ENCODE data around the gene IFNG-AS1. TPM values are rescaled to one million over a fixed set of nuclear protein-coding genes. Genes with fewer than 3 reads are reported as not detected.

Gene IFNG-AS1
- not detected for polyA plus RNA-seq (2013, experiment 1 of 2)
- polyA plus RNA-seq (2013, experiment 2 of 2): not detected

DNA sequence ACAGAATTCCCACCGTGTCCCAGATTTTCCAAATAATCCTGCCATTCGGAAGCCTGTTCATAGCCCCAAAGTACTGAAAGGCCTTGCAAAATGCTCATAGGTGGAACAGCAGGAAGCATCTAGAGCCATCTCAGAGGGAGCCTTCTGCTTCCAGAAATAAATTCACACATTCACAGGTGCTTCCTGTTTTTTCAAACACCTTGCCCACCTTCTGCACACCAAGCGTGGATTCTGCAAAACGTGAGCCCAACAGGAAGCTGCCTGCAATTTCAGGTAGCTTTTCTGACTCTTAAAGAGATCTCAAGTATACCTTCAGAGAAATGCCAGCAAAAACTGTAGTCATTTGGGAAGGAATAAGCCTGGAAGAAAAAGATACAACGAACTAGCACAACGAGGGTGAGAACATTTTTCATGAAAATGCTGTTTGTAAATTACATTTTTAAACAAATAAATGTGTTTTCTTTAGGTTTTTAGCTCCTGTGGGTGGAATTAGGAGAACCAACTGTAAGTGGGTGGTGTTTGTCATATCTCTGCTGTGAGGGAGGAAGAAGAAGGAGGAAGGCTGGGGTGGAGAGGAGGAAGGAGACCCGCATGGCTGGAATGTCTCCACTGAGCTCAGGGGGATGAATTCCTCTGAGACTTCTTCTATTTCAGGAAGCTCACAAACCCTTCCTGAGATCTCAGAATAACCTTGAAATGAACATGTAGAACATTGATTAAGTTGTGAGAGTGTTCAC is at the start of gene IFNG-AS1:
Gene IFNG-AS1, plus strand, starts transcription at position 264 of the 737 bp plus-strand sequence.
- no peak within 1 kb of the TSS for H3K27ac ChIP-seq (ENCODE audit: low read depth, low read length, severe bottlenecking)
- no peak within 1 kb of the TSS for H3K4me3 ChIP-seq (ENCODE audit: extremely low read depth, insufficient read depth, low read length, poor library complexity, severe bottlenecking)
- H3K36me3 ChIP-seq (ENCODE audit: control insufficient read depth, insufficient read depth, low read length): no peaks in the 10 kb centered on the region
- H3K9me3 ChIP-seq (ENCODE audit: control insufficient read depth, low read length): no peaks in the 10 kb centered on the region
- 75 to 87% methylated on average over 4 to 5 of the region's 7 CpGs for WGBS, 2 experiments (ENCODE audit: insufficient coverage in 2 of 2)
- peaks cover 3% of the 10 kb centered on the region for H3K4me1 ChIP-seq (ENCODE audit: control insufficient read depth, insufficient read depth, low read length, poor library complexity, severe bottlenecking)

DNA sequence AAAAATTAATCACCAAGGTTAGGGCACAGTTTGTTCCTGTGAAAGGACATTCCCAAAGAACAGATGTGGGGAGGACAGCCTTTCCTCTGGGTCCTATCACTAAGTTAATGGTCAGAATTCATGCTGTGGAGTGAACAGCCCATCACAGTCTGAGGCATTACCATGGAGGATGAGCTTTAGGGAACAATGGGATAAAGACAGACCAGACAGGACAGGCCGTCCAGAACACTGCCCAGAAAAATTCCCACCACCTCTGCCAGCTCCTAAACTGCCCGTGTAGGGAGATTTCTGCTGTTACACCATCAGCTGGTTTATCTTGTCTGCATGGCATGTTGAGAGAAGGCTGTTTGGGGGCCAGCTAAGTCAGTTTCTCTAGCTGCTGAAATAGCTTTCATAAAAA is 49.6 kb upstream of the IFNG-AS1 start:
- no peak overlapping the region for H3K27ac ChIP-seq (ENCODE audit: low read depth, low read length, severe bottlenecking)
- WGBS, 2 experiments (ENCODE audit: insufficient coverage in 2 of 2): 86 to 100% methylated on average over 1 to 2 of the region's 2 CpGs

DNA sequence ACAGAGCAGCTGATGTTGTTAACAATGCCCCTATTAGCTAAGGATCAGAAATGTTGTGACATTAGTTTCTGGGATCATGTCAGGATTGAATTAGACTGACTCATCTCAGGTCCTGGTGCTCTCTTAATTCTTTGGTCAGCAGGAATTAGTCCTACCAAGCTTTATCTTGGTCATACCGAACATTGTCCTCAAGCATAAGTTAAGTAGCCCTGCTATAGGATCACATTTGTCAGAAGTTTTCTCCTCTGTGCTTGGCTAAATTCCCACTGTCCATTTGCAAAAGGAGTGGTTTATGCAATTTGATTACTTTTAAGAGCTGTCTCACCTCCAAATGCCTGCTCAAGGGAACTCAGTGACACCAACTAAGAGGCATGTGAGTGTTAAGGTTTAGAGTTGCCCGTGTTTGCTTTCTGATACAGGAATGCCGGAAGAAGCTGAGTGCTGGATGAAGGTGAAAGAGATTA is 48.4 kb upstream of the IFNG-AS1 start:
- peaks cover 42% of the 10 kb centered on the region for H3K4me1 ChIP-seq (ENCODE audit: control insufficient read depth, insufficient read depth, low read length, poor library complexity, severe bottlenecking)
- WGBS, 2 experiments (ENCODE audit: insufficient coverage in 2 of 2): 39 to 67% methylated on average over 3 of the region's 3 CpGs
- no peak overlapping the region for H3K4me3 ChIP-seq (ENCODE audit: extremely low read depth, insufficient read depth, low read length, poor library complexity, severe bottlenecking)
- H3K9me3 ChIP-seq (ENCODE audit: control insufficient read depth, low read length): no peaks in the 10 kb centered on the region
- H3K36me3 ChIP-seq (ENCODE audit: control insufficient read depth, insufficient read depth, low read length): no peaks in the 10 kb centered on the region
- peak overlapping the region; percentile 82 for H3K27ac ChIP-seq (ENCODE audit: low read depth, low read length, severe bottlenecking)

More for the DNA sequence above, 49.6 kb upstream of the IFNG-AS1 start:
- Histone ChIP-seq H3K36me3 (ENCODE audit: control insufficient read depth, insufficient read depth, low read length) (no peaks in the 10 kb centered on the region), H3K9me3 (ENCODE audit: control insufficient read depth, low read length) (no peaks in the 10 kb centered on the region), H3K4me3 (ENCODE audit: extremely low read depth, insufficient read depth, low read length, poor library complexity, severe bottlenecking) (no peak overlapping the region), H3K4me1 (ENCODE audit: control insufficient read depth, insufficient read depth, low read length, poor library complexity, severe bottlenecking) (peaks cover 42% of the 10 kb centered on the region)

DNA sequence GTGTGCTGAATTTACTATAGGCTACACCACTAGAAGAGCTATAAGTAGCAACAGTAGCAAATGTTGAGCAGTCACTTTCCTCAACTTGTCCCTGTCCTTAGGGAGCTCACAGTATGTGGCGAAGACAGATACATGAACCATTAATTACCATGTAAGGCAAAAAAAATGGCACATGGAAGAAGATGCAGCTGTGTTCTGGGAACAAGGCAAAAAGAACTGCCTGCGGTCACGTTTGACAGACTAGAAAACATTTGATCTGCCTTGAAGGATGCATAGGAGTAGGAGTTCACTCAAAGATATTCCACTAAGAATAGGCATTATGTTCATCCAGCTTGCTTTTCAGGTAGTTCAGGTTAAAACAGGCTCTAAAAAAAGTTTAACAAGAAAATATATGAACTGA is 46.5 kb upstream of the IFNG-AS1 start:
- H3K4me1 ChIP-seq (ENCODE audit: control insufficient read depth, insufficient read depth, low read length, poor library complexity, severe bottlenecking): peaks cover 42% of the 10 kb centered on the region
- H3K9me3 ChIP-seq (ENCODE audit: control insufficient read depth, low read length): no peaks in the 10 kb centered on the region
- no peaks in the 10 kb centered on the region for H3K36me3 ChIP-seq (ENCODE audit: control insufficient read depth, insufficient read depth, low read length)
- H3K4me3 ChIP-seq (ENCODE audit: extremely low read depth, insufficient read depth, low read length, poor library complexity, severe bottlenecking): no peak overlapping the region
- WGBS, 2 experiments (ENCODE audit: insufficient coverage in 2 of 2): 71% methylated on average over 3 of the region's 3 CpGs; no CpG with 5 or more reads in 1 of the 2 experiments
- H3K27ac ChIP-seq (ENCODE audit: low read depth, low read length, severe bottlenecking): no peak overlapping the region

DNA sequence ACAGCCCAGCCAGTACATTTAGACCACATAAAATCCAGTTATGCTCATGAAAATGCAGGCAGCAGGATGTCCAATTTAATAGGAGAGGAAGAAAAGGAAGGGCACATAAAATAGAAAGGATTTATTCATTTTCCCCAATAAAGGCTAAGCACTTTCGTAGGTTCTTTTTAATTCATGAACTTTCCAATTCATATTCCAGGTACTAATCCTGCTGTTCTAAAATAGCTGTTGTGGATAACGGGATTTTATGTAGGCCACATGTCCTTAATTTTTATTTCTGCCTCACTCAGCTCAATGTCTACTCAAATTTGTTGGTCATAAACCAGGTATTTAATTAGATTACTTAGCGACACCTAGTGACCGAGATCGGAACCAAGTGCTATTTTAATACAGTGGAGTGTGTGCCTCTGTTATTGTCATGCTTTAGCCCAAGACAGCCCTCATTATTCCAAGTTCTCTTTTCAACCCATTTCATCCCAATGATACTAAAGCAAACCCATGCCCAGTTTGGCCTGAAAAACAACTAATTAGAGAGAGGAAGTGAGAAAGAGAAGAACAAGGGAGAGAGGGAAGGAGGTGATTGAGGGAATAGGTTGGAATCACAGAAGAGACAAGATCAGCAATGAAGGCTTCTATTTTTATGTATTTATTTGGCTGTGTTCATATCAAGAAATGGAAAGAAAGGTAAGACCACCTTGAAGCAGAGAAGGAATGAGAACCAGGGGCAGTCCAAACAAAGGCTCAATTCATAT is 45.9 kb upstream of the IFNG-AS1 start:
- Histone ChIP-seq H3K36me3 (ENCODE audit: control insufficient read depth, insufficient read depth, low read length) (no peaks in the 10 kb centered on the region), H3K9me3 (ENCODE audit: control insufficient read depth, low read length) (no peaks in the 10 kb centered on the region), H3K27ac (ENCODE audit: low read depth, low read length, severe bottlenecking) (no peak overlapping the region), H3K4me3 (ENCODE audit: extremely low read depth, insufficient read depth, low read length, poor library complexity, severe bottlenecking) (no peak overlapping the region), H3K4me1 (ENCODE audit: control insufficient read depth, insufficient read depth, low read length, poor library complexity, severe bottlenecking) (peaks cover 42% of the 10 kb centered on the region)
- WGBS, 2 experiments (ENCODE audit: insufficient coverage in 2 of 2): 0% methylated on average over 1 of the region's 5 CpGs; no CpG with 5 or more reads in 1 of the 2 experiments

DNA sequence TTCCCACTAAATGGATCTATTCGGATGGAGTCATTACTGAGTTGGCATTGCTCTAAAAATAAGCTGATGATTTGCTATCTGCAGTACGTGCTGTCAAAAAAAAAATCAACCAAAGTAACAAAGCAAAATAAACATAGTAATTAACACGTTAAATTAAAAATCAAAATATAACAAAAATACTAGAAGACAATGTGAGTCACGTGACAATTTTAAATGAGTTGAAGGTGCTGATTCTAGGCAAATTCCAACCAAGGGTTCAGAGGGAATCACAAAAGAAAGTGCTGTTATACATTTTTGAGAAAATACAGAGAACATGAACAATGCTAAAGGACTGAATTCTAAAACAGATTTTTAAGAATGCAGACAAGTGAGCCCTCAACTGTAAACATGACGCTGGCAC is 45.2 kb upstream of the IFNG-AS1 start:
- Histone ChIP-seq H3K36me3 (ENCODE audit: control insufficient read depth, insufficient read depth, low read length) (no peaks in the 10 kb centered on the region), H3K4me1 (ENCODE audit: control insufficient read depth, insufficient read depth, low read length, poor library complexity, severe bottlenecking) (peaks cover 42% of the 10 kb centered on the region), H3K9me3 (ENCODE audit: control insufficient read depth, low read length) (no peaks in the 10 kb centered on the region), H3K4me3 (ENCODE audit: extremely low read depth, insufficient read depth, low read length, poor library complexity, severe bottlenecking) (no peak overlapping the region), H3K27ac (ENCODE audit: low read depth, low read length, severe bottlenecking) (no peak overlapping the region)
- 100% methylated on average over 1 to 2 of the region's 5 CpGs for WGBS, 2 experiments (ENCODE audit: insufficient coverage in 2 of 2)

DNA sequence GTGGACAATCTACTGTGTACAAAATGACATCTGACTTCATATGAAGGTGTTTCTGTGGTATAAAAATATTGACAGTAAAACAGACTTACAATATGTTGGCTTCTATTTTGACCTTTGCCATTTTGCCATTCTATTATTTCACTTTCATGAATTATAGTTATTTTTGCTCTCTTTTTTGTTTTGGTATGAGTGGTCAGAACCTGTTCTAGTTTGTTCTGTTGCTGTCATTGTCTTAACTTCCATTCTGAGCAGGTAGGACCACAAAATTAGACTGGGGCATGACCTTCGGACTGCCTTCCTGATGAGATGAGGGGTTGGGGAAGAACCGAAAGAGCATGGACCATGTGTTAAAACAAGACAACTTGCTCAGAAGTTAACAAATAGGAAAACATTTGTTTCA is 36.5 kb upstream of the IFNG-AS1 start:
- H3K36me3 ChIP-seq (ENCODE audit: control insufficient read depth, insufficient read depth, low read length): no peaks in the 10 kb centered on the region
- H3K4me3 ChIP-seq (ENCODE audit: extremely low read depth, insufficient read depth, low read length, poor library complexity, severe bottlenecking): no peak overlapping the region
- no peaks in the 10 kb centered on the region for H3K4me1 ChIP-seq (ENCODE audit: control insufficient read depth, insufficient read depth, low read length, poor library complexity, severe bottlenecking)
- no peak overlapping the region for H3K27ac ChIP-seq (ENCODE audit: low read depth, low read length, severe bottlenecking)
- WGBS, 2 experiments (ENCODE audit: insufficient coverage in 2 of 2): 94% methylated on average over 2 of the region's 2 CpGs; no CpG with 5 or more reads in 1 of the 2 experiments
- H3K9me3 ChIP-seq (ENCODE audit: control insufficient read depth, low read length): no peaks in the 10 kb centered on the region

DNA sequence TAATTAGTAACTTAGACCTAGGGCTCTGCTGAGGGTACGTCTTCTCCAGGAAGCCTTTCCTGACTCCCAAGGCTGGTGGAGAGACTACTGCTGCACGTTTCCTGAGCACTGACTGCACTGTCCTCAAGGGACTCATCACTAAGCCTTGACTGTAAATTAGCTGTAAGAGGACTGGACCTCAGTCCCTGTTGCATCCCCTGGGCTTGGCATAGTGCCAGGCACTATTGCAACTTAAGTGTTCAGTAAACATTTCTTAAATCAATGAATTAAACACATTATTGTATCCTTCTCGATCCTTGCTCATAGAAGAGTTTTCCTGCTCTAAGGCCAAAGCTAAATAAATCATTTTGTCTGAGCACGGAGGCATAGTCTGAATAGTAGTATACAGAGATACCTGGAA is 31.9 kb upstream of the IFNG-AS1 start:
- H3K9me3 ChIP-seq (ENCODE audit: control insufficient read depth, low read length): no peaks in the 10 kb centered on the region
- 95 to 100% methylated on average over 1 to 3 of the region's 4 CpGs for WGBS, 2 experiments (ENCODE audit: insufficient coverage in 2 of 2)
- no peak overlapping the region for H3K4me3 ChIP-seq (ENCODE audit: extremely low read depth, insufficient read depth, low read length, poor library complexity, severe bottlenecking)
- no peaks in the 10 kb centered on the region for H3K36me3 ChIP-seq (ENCODE audit: control insufficient read depth, insufficient read depth, low read length)
- H3K4me1 ChIP-seq (ENCODE audit: control insufficient read depth, insufficient read depth, low read length, poor library complexity, severe bottlenecking): no peaks in the 10 kb centered on the region
- H3K27ac ChIP-seq (ENCODE audit: low read depth, low read length, severe bottlenecking): no peak overlapping the region

DNA sequence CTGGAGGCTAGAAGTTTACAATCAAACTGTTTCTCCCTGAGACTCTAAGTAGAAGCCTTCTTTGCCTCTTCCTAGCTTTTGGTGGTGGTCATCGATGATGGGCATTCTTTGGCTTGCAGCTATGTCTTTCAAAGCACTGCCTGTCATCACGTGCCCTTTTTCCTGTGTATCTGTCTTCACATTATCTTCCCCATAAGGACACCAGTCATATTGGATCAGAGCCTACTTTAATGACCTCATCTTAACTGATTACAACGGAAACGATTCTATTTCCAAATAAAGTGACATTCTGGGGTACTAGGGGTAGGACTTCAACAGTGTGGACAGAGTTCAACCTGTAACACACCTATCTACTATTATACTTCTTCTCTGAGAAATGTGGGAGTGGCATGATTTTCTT is 31.1 kb upstream of the IFNG-AS1 start:
- Histone ChIP-seq H3K36me3 (ENCODE audit: control insufficient read depth, insufficient read depth, low read length) (no peaks in the 10 kb centered on the region), H3K4me1 (ENCODE audit: control insufficient read depth, insufficient read depth, low read length, poor library complexity, severe bottlenecking) (no peaks in the 10 kb centered on the region), H3K4me3 (ENCODE audit: extremely low read depth, insufficient read depth, low read length, poor library complexity, severe bottlenecking) (no peak overlapping the region), H3K27ac (ENCODE audit: low read depth, low read length, severe bottlenecking) (no peak overlapping the region), H3K9me3 (ENCODE audit: control insufficient read depth, low read length) (no peaks in the 10 kb centered on the region)
- 82 to 93% methylated on average over 2 of the region's 4 CpGs for WGBS, 2 experiments (ENCODE audit: insufficient coverage in 2 of 2)

DNA sequence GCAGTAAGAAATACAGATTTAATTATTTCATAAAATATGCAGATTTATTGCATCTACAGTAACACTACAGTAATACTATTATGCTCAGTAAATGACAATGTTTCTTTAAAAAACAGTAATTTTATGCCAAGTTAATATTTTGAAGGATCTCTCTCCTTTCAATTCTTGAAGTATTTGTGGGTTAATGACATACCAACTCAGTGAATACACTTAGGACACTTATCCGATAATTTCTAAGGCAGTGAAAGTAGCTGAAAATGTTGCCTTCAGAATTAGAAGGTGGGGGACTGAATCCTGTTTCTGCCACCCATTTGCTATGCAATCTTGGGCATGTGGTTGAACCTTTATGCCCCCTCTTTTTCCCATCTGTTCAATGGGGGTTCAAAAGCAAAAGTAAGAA is 24.8 kb upstream of the IFNG-AS1 start:
- Histone ChIP-seq H3K27ac (ENCODE audit: low read depth, low read length, severe bottlenecking) (no peak overlapping the region), H3K4me1 (ENCODE audit: control insufficient read depth, insufficient read depth, low read length, poor library complexity, severe bottlenecking) (no peaks in the 10 kb centered on the region), H3K36me3 (ENCODE audit: control insufficient read depth, insufficient read depth, low read length) (no peaks in the 10 kb centered on the region), H3K9me3 (ENCODE audit: control insufficient read depth, low read length) (no peaks in the 10 kb centered on the region), H3K4me3 (ENCODE audit: extremely low read depth, insufficient read depth, low read length, poor library complexity, severe bottlenecking) (no peak overlapping the region)
- WGBS, 2 experiments (ENCODE audit: insufficient coverage in 2 of 2): 100% methylated on average over 1 of the region's 1 CpG; no CpG with 5 or more reads in 1 of the 2 experiments
